KBM-7 (cell line): ENCODE results near the gene CELF4.

Experiments
- DNase-seq: peaks from one replicate; pipeline ENCODE4 v3.0.0-alpha.2; 2015
- in situ Hi-C: fragments of 300-500 bp; cut with MboI; formaldehyde crosslinking; loops from 2 replicates; pipeline ENCODE4 v1.14.3; 2020; ENCODE audit warnings: low sequenced_read_pairs, low pct_unique_long_range_greater_than_20kb, mixed read lengths

The CELF4 gene

DNA sequence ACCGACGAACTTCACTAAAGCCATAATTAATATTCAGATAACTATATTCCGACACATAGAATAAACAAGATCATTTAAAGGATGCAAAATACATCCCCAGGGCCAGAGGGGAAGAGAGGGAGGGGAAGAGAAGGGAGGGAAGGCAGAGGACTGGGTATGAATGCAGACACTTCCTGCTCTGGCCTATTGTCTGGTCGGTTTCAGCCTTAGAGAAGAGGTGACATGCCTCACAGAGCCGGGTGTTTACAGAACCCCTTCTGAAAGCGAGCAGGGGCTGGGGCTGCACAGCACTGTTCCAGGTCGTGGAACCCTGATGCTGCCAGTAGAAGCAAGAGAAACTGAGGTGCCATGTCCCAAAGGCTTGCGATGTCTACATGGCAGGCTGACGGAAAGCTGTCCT lies 31.0 kb downstream of the CELF4 start:
- in situ Hi-C loops = no loop called here
- no peak for DNase-seq

DNA sequence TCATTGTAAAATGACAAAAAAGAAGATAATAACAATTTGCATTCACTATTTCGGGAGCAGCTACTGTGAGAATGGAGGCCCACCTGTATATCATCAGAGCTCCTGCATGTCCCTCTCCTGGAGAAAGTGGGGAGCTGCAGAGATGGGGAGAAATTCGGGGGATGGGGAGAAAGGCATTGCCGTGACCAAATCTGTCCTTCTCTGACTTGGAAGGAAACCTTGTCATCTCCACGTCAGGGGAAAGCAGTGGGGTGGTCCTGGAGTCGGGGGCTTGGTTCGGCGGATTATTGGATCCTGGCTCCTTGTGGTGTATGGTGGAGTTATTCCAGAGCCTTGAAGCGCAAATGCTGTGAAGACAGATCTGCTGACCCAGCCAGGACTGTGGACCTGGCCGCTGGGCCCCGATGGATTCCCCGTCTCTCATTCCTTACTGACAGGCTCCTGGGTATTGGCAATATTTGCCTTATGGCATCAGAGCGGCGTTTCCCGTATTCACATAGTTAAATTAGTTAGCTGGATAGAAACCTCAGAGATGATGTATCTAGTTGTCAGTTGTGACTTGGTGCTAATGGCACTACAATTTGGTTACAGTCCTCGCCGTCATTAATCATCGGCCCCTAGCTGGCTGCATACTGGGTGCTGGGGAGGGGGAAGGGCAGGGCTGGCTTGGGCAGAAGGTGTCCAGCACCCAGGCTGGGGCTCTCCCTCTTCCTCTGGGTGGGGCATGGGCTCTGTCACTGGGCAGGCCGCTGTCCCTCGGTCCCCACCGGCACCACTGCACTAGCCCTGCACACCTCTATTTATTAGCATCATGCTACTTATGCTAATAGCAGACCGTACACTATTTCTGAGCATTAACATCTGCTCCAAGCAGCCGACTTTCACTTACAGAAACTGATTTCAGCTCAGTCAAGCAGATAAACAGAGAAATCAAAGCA lies 31.7 kb downstream of the CELF4 start:
- DNase-seq = no peak
- in situ Hi-C loops = no loop called here

DNA sequence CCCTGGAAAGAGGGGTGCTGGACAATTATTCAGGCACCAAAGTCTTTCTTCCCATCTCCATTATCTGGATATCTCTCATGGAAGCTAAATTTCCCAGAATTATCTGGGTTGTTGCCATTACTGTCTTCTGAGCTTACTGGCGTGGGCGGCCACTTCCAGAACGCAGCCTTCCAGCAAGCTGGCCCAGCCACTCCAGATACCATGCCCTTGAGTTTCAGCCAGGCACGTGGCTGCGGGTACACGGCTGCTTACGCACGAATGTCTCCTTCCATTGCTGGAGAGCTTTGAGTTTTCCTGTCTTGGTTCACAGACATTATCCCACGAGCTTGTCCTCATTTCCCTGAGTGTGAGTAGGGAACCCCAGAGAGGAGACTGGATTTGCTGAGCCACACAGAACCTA lies 32.7 kb downstream of the CELF4 start:
- no peak for DNase-seq
- in situ Hi-C loops = no loop called here

DNA sequence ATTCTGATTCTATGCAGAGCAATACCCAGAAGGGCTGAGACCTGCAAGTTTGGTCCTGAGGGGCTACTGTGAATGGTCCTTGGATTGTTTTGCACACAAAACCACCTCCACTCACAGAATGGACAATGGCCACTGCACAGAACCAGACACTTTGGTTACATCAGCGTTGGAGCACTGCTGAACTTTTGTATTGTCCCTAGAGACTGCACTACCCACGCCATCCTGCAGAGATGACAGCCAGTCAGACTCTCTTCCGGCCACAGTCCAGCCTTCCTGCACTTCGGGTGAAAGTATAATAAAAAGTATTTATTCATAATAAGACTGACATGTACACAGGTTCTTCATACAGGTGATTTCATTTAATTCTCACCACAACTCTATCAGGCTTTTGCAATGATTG lies 35.7 kb downstream of the CELF4 start:
- DNase-seq = no peak

DNA sequence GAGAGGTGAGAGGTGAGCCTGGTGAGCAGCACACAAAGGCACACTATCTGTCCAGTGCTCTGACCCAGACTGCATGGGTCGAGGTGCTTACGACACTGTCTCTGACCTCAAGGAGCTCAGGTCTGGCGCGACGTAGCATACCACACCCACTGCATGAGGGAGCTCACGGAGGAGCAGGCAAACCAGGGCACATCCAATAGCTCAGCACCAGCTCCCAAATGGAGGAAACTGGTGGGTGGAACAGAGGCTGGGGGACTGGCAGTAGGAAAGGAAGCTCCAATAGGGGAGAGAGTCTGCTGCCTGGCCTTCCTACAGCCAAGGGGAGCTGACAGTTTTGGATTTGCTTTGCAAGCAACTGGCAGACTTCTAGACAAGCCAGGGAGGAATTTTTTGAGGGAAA lies 36.3 kb downstream of the CELF4 start:
- in situ Hi-C loops = no loop called here
- no peak for DNase-seq

More for the DNA sequence above, 35.7 kb downstream of the CELF4 start:
- in situ Hi-C loops = no loop called here

DNA sequence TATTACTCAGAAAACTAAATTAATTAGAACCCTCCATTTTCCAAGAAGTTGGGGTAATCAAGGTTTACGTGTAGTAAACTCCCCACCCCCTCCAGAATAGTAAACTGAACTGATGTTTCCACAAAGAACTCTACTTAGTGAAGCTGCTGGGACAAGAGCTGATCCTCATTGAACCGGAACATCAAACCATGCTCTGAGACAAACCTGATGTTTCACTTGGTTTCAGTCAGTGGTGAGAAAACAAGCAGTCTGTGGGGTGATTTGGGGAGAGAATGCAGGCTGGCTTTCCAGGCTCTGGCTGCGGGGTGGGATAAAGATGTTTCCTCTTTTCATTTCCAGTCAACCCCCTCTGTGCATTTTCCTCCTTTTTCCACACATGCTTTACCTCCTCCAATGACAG lies 38.2 kb downstream of the CELF4 start:
- in situ Hi-C loops = no loop called here
- no peak for DNase-seq

DNA sequence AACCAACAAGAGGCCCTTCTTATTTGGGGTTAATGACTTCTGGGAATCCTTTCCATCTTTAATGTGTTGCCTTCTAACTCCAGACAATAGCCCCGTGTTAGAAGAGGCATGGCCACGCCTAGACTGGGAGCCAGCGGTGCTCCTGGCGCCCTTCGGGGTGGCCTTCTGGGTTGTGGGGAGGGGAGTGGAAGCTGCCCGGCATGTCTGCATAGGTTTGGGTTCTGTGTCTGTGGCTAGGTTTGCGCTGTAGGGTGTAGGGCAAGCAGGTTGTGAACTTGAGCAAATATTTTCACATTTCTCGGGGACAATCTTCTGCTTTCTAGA lies 40.4 kb downstream of the CELF4 start:
- DNase-seq = no peak
- in situ Hi-C loops = no loop called here

DNA sequence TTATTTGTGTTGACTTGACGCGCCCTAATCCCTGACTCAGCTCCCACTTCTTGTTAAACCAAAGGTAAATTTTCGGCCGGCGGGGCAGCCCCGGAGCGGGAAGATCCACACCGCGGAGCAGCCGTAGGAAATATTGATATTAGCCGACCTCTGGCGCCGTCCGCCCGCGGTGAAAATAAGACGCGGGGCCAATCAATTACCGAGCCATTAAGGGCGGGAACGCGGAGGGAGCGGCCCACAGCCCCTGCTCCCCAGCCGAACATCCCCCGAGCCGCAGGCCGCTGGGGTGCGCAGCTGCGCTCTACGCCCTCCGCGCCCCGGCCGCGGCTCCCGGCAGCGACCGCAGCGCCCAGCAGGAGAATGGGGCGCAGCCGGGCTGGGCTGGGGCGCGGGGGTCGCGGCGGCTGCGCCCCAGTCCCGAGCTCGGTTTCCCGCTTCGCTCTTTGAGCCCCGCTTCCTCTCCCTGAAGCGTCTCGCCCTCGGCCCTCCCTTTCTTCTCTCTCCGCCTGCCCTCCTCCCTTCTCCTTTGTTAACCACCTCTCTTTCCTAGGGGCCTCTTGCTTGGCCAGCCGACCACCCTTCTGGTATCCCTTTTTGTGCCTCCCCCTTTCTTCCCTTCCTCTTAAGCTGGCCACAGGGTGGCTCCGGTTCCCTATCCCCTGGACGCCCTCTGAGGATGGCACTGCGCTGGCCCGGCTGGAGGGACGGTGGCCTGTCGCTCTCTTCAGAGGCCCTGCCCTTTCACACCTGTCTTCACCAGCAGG lies 40.9 kb downstream of the CELF4 start:
- DNase-seq = no peak
- in situ Hi-C loops = no loop called here

DNA sequence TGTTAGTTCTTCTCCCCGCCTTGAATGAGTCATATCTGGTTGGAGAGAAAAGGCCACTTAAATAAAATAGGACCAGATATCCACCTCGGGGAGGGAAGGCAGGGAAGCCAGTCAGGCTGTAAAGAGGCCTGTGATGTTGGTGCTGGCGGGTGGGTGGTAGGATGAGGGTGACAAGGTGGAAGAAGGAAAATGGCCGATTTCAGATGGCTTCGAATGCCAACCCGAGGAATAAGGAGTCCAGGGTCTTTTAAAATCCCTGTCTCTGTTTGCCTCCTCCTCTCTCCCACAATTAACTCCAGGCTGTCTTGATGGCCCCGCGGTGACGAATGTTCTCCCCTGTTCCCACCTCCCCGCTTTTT lies 41.5 kb downstream of the CELF4 start:
- DNase-seq = no peak
- in situ Hi-C loops = no loop called here

DNA sequence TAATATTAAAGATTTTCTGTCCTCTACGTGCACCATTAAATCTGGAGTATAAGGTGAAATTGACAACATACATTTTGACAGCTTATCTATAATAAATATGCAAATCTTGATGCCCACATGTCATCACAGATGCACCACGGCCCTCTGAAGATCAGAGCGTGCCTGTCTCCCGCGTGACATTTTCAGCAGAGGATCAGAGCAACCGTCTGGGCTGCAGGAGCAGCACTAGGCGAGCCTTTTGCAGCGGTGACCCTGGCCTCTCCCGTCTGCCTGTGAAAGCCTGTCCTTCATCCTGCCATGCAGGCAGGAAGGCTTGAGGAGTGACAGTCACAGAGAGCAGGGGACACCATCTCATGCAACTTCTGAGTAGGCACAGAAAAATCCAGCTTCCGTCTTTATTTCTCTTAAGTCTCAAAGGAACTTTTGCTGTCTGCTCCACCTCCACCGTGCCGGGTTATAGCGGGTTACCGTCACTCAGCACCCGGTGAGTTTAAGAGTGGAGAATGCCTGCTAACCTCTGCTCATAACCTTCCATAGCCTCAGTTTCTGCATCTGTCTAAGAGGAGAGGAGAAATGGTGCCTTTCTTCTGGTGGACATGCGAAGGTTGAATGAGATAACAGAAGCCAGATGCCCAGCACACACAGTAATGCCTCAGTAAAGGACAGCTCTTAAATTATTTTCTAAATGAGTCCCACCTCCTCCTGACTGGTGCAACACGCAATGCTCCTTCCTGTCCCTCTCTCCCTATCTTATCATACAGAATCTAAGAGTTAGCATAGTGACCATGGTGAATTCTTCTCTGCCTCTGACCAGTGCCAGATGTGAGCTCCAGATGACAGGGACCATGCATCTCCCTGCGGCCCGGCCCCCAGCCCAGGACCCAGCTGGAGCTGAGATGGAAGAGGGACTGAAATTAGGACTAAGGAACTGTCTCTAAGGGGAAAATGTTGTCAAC lies 43.8 kb downstream of the CELF4 start:
- DNase-seq = no peak
- in situ Hi-C loops = no loop called here

DNA sequence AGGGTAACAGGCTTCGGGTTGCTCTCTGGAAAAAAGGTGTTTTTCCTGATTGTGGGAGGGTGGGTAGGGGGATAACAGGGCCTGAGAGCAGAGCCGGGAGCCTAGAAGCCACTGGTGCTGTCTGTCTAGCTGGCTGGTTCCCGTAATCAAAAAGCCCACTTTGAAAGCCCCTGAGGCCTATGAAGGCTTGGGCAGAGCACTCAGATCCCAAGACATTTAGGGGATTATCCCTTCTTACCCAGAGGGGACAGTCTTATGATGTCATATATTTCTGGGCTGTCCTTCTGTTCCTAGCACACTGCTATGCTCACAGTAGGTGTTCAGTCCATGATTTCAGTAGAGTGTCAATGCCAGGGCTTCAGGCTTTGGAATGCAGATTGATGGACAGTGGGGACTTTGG lies 45.1 kb downstream of the CELF4 start:
- in situ Hi-C loops = no loop called here
- no peak for DNase-seq

DNA sequence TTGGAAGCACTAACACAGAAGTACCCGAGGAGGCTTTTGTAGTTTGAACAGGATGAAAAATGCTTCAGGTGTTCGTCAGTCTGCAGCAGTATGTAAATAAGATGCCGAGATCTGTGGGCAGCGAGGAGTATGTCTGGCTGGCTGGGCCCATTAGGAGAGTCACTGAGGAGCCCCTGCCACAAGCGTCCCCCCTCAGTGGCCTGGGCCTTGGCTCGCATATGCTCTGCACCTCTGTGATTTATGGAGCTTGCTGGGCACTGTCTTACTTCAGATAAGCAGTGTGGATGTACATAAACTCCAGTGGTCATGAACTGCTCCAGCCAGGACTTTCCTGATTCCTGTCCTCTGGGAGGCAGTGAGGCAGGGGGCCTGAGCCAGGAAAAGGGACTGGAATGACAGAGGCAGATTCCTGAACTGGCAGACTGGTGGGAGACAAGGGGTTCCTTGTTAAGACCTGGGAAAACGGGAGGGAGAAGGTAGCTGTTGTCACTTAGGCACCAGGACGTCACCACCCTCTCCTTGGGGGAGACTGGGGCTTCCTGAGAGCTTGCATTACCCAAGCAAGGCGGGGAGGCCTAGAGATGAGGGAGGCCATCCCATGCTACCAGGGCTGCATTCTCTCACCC lies 46.0 kb downstream of the CELF4 start:
- no peak for DNase-seq
- in situ Hi-C loops = no loop called here

DNA sequence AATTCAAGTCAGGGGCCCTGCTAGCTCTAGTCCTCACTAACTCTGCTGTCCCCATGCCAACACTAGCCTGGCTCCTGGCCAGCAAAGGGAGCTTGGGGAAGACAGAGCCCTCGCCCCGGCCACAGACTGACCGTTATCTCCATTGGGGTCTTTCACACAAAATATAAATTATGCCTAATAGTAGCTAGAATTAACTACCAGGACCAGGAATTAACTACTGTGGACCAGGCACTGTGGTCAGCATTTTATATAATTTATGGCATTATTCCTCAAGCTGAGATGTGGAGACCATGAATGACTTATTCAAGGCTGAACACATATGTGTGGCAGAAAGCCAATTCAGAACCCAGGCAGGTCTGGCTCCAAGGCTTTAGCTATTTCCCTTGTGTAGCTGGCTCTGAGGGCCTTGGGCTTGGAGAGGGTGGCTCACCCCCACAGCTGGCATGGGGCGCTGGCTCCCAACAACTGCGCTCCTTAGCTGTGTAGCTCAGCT lies 49.2 kb downstream of the CELF4 start:
- DNase-seq = no peak
- in situ Hi-C loops = no loop called here

DNA sequence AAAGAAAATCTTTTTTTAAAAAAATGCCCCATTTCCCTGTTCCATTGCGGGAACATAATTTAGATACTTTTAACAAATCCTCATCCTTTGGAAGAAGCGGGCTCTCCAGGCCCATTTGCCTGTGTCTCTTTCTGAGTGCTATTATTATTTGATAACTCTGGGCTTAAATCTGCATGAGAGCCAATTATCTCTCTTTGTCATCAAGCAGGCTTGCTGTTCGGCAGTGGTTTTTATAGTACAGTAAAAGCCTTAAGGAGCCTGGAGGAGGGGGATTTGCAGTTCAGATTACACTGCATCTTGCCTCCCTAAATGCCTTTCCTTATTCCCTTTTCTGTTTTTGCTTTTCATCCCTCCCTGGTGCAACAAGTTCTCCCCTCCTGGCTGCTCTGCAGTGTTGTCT lies 50.6 kb downstream of the CELF4 start:
- in situ Hi-C loops = no loop called here
- DNase-seq = no peak

DNA sequence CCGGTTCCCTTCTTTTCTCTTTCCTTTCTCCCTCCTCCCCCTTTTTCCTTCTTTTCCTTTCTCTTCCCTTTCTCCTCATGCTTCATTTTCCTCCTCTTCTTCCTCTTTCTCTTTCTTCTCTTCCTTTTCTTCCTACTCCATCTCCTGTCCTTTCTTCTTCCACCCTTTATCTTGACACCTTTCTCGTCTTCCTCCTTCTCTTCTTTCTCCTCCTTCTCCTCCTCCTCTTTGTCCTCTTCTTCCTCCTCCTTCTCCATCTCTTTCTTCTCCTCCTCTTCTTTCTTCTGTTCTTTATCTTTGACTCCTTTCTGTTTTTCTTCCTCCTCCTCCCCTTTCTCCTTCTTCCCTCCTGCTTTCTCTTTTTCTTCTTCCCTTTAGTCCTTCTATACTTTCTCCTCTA lies 53.2 kb downstream of the CELF4 start:
- in situ Hi-C loops = no loop called here
- DNase-seq = no peak

DNA sequence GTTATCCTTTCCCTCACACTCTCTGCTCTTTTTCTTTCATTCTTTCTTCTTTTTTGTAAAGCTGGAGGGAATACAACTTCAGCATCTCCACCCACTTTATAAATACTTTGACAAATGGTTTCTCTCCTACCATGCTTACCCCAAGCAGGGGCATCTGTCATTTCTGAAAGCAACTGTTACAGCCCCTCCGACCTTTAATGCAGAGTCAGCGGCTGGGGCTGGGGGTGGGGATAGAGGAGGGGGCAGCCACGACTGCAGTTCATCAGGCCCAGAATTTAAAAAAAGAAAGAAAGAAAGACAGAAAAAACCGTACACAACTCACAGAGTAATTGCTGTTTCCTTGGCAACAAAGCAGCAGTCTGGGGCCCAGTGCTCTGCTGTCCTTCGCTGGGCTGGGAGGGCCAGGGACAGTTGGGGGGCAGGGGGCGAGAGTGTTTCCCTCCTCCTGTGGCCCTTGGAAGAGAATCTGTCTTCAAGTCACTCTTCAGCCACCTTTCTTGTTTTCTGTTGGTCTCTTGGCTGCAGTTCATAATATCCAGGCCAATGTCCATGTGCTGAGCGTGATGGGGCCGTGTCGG lies 53.8 kb downstream of the CELF4 start:
- in situ Hi-C loops = no loop called here

DNA sequence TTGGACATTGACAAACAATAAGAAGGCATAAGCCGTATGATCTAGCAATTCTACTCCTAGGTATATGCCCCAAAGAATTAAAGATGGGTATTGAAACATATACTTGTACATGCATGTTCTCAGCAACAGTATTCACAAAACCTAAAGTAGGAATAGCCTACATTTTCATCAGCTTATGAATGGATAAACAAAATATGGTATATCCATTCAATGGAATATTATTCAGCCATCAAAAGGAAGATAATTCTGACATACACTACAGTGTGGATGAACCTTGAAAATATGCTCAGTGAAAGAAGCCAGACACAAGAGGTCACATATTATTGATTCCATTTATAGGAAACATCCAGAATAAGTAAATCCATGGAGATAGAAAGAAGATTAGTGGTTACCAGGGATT lies 56.0 kb downstream of the CELF4 start:
- in situ Hi-C loops = no loop called here
- no peak for DNase-seq

More for the DNA sequence above, 53.8 kb downstream of the CELF4 start:
- no peak for DNase-seq

DNA sequence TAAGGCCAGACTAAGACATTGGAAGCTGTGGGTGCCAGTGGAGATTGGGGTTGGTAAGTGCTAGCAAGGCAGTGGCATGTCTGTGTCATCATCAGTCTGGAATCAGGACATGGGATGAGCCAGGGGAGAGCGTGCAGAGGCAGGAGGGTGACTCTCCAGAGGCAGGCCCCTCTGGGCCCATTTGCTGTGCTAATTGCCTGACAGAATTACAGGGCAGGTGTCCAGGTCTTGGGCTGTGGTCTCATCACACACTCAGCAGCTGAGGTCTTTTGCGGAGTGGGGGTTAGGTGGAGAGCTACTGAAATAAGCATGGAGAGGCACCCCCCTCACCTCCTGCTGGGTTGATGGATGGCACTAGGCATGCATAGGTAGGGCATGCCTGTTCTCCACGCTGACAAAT lies 57.4 kb downstream of the CELF4 start:
- no peak for DNase-seq
- in situ Hi-C loops = no loop called here

DNA sequence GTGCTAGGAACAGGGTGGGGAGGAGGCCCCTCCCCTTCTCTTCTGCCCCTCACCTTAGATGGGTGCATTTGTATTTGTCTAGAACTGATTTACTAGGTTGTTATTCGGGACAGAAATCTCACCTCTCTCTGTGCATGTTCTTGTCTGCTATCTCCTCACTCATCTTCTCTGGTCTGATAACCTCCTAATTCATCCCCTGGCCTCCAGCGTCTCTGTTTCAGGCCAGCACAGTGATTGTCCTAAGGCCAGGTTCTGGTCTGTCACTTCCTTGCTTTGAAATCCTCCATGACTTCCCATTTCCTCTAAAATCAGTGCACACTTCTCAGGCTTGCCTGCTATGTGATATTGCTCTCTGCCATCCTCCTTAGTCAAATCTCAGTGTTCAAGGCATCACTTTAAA lies 58.4 kb downstream of the CELF4 start:
- in situ Hi-C loops = no loop called here
- no peak for DNase-seq
